Lower lobe of right lung (tissue), 2 donors: ENCODE measurements around the gene ZNHIT3. TPM values are rescaled to one million over a fixed set of nuclear protein-coding genes. Genes with fewer than 3 reads are reported as not detected.

Experiments used
- ATAC-seq, 2 donors: fragments of 200-7000 bp; cut with Tn5 transposase; one replicate each; pipeline ENCODE4 v1.9.1; 2020 to 2022; ENCODE audit warnings: mild to moderate bottlenecking in 2 of 2, moderate library complexity in 2 of 2
- DNase-seq: peaks from one replicate; pipeline ENCODE4 v3.0.0-alpha.2; 2020
- H3K27ac ChIP-seq: fragments of 200-600 bp; one replicate; pipeline ENCODE4 v1.8.0; 2022
- H3K27me3 ChIP-seq: fragments of 200-600 bp; one replicate; pipeline ENCODE4 v1.8.0; 2022; ENCODE audit warnings: low read depth
- H3K36me3 ChIP-seq: fragments of 200-600 bp; one replicate; pipeline ENCODE4 v1.8.0; 2022; ENCODE audit warnings: mild to moderate bottlenecking
- H3K4me1 ChIP-seq: fragments of 200-600 bp; one replicate; pipeline ENCODE4 v1.8.0; 2022
- H3K4me3 ChIP-seq: fragments of 200-600 bp; one replicate; pipeline ENCODE4 v1.8.0; 2022; ENCODE audit warnings: mild to moderate bottlenecking
- H3K9me3 ChIP-seq: fragments of 200-600 bp; one replicate; pipeline ENCODE4 v1.8.0; 2022
- CTCF ChIP-seq: fragments of 200-600 bp; IDR thresholded peaks from one replicate; pipeline ENCODE4 v1.8.0; 2022; ENCODE audit warnings: antibody characterized with exemption, mild to moderate bottlenecking
- intact Hi-C: fragments of 100-400 bp; cut with DNase I; formaldehyde crosslinking; loops from one replicate; pipeline ENCODE4 v1.11.0; 2022
- total RNA-seq: library from RNA; stranded (reverse); fragmentation: NEBNext Ultra II Directional; extraction: Animal tissue kit (Norgen Biotek cat#: 25700); gene quantifications from one replicate; pipeline ENCODE4 v1.2.1, GENCODE V29; 2021
- donor health status: DM: no; HTN: yes; CAD: no; lungs with severe emphysema.

Gene ZNHIT3
- total RNA-seq, 1 donor from 2014 or later, result 30.1 TPM

DNA sequence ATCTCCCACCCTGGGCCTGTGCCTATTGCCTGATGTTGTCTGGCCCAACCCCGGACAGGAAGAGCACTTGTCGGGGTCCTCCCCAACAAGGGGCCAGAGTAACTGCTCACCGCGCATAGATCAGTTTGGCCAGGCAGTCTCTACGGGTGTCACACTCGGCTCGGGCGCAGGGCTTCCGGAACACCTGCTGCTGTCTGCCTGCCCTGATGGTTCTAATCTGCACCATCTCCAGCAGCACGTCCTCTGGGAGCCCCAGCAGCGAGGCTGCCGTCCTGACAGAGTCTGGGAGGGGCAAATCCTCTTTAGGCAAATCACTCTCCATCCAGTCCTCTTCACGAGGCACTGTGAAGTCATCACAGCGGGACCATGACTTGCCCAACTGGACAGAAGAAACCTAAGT is 24.2 kb downstream of the ZNHIT3 start:
- TF ChIP-seq CTCF, result no peak
- H3K9me3 ChIP-seq, result no peaks in the 10 kb centered on the region

DNA sequence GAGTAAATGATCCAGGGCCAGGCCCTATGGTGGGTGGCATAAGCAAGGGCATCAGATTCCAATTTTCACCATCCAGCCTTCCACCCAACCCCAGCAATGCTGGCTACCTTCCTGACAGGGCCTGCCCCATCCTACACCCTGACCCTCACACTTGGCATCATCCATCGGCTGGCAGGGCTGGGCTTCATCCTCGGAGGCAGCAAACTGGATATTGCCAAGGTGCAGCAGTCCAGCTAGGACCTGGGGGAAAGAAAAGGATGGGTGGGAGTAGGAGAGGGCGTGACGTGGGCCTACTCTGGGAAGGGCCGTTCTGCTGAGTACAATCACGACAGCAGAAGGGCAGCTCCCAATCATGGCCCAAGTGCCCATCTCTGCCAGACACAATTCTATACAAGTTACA is 24.7 kb downstream of the ZNHIT3 start:
- no peak overlapping the region for H3K4me3 ChIP-seq
- DNase-seq, result no peak
- TF ChIP-seq CTCF, result no peak
- no peaks in the 10 kb centered on the region for H3K4me1 ChIP-seq
- intact Hi-C loops, result no loop called here
- H3K9me3 ChIP-seq, result no peaks in the 10 kb centered on the region
- H3K36me3 ChIP-seq, result peaks cover 60% of the 10 kb centered on the region
- ATAC-seq, result no peak
- no peak overlapping the region for H3K27ac ChIP-seq
- H3K27me3 ChIP-seq, result no peaks in the 10 kb centered on the region

More for the DNA sequence above, 24.2 kb downstream of the ZNHIT3 start:
- no peak overlapping the region for H3K27ac ChIP-seq
- H3K4me3 ChIP-seq, result no peak overlapping the region
- intact Hi-C loops, result no loop called here
- no peak for DNase-seq
- no peaks in the 10 kb centered on the region for H3K4me1 ChIP-seq
- peaks cover 59% of the 10 kb centered on the region for H3K36me3 ChIP-seq
- no peak for ATAC-seq
- no peaks in the 10 kb centered on the region for H3K27me3 ChIP-seq

DNA sequence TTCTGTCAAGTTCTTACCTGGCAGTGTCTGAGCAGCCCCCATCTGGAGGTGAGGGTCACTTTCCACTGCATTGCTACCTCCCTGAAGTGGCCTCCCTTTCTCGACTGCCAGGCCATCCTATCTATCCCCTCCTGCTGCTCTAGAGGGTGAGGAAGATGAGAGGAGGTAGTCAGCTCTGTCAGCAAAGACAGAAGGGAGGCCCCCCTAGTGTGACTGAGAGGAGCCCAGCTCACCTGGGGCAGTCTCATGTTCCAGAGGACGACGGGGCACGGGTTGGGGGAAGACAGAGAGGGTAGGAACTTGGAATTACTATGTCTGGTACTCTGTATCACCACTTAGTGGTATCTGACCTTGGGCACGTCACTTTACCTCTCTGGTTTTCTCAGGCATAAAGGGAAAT is 26.2 kb downstream of the ZNHIT3 start:
- TF ChIP-seq CTCF, result no peak
- ATAC-seq (no peak), DNase-seq (no peak)
- no peak overlapping the region for H3K4me3 ChIP-seq
- H3K9me3 ChIP-seq, result no peaks in the 10 kb centered on the region
- peaks cover 53% of the 10 kb centered on the region for H3K36me3 ChIP-seq
- no peaks in the 10 kb centered on the region for H3K4me1 ChIP-seq
- intact Hi-C loops, result no loop called here
- H3K27me3 ChIP-seq, result no peaks in the 10 kb centered on the region
- no peak overlapping the region for H3K27ac ChIP-seq

- ATAC-seq (no peak), DNase-seq (no peak)
- H3K27me3 ChIP-seq, result no peaks in the 10 kb centered on the region
- intact Hi-C loops, result no loop called here
- TF ChIP-seq CTCF, result no peak
- no peaks in the 10 kb centered on the region for H3K9me3 ChIP-seq
- peaks cover 56% of the 10 kb centered on the region for H3K36me3 ChIP-seq
- H3K27ac ChIP-seq, result no peak overlapping the region
- H3K4me3 ChIP-seq, result no peak overlapping the region
- H3K4me1 ChIP-seq, result no peaks in the 10 kb centered on the region
These were observed 28.4 kb downstream of the ZNHIT3 start for GRCh38 chr17:36514856-36515255.

DNA sequence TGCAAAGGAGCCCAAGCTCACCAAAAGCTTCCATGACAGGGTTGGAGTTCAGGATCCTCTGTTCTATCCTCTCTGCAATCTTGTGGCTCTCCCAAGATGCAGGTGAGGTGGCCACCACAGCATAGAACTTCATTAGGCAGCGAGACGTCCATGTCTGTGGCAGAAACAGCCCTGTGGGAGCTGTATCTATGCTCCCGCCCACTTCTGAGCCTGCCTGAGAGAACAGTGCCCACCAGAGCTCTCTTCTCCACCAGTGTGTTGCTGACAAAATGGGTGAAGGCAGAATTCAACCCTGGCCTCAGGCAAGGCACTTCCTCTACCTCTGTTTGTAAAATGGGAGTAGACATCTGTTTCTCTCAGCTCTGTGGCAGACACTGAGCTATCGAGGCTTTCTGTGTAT is 29.4 kb downstream of the ZNHIT3 start:
- DNase-seq, result no peak
- ATAC-seq, result no peak
- Histone ChIP-seq H3K4me1 (no peaks in the 10 kb centered on the region), H3K4me3 (no peak overlapping the region), H3K36me3 (peaks cover 56% of the 10 kb centered on the region), H3K27ac (no peak overlapping the region), H3K27me3 (no peaks in the 10 kb centered on the region), H3K9me3 (no peaks in the 10 kb centered on the region)
- no peak for TF ChIP-seq CTCF
- intact Hi-C loops, result no loop called here

DNA sequence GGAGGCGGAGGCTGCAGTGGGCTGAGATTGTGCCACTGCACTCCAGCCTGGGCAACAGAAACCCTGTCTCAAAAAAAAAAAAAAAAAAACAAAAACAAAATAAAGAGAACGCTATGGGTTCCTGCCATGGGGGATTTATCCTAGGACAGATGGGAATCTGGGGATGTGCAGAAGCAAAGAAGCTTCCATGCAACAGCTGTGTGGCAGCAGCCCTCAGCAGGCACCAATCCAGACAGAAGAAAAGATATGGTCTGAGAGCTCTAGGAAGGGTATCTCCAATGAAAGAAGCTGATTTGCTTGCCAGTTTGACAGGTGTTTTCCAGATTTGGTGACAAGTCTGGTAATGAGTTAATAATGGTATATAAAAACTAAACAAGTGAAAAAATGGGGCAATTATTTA is 36.6 kb downstream of the ZNHIT3 start:
- Histone ChIP-seq H3K4me1 (no peaks in the 10 kb centered on the region), H3K9me3 (no peaks in the 10 kb centered on the region), H3K27me3 (no peaks in the 10 kb centered on the region), H3K4me3 (no peak overlapping the region), H3K27ac (no peak overlapping the region), H3K36me3 (peaks cover 78% of the 10 kb centered on the region)
- no peak for DNase-seq
- no peak for ATAC-seq
- intact Hi-C loops, result no loop called here
- TF ChIP-seq CTCF, result no peak
